ENCODE data around the gene TPPP. TPM values are rescaled to one million over a fixed set of nuclear protein-coding genes. Genes with fewer than 3 reads are reported as not detected.

TPPP gene
- under 0.01 and 0.15 TPM in 2 replicates for total RNA-seq

DNA sequence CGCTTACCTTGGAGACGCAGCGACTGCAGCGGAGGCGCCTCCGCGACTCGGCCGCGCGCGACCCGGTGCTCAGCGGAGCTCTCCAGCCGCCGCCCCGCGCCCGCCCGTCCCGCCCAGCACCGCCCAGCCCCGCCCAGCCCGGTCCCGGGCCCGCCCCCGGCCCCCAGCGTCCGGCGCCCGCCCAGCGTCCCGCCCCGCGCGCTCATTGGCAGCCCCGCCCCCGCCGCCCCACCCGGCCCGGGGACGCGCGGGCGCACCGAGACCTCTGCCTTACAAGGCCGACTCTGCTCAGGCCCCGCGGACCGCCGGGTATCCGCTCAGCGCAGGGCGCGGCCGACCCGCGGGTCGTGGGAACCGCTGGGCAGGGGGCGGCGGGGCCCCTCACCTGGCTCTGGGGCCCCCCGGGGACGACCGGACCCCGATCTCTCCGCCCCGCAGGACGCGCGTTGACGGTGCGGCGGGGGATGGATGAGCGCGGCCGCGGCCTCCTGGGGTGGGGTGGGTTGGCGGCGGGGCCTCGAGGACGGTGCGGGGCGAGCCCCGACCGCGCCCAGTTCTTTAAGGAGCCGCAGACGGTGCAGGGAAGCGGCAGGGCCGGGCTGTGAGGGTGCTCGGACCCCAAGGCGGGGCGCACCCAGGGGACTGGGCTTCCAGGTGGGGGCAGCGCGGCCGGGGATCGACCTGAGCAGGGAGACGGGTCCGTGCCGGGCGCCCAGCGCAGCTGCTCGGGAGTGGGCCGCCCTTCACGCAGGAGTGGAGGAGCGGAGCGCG lies at the start of gene TPPP:
Gene TPPP (minus strand): TSS at position 82 of the 771 bp plus-strand sequence. CDS start 15,292 bp downstream, outside the sequence.

DNA sequence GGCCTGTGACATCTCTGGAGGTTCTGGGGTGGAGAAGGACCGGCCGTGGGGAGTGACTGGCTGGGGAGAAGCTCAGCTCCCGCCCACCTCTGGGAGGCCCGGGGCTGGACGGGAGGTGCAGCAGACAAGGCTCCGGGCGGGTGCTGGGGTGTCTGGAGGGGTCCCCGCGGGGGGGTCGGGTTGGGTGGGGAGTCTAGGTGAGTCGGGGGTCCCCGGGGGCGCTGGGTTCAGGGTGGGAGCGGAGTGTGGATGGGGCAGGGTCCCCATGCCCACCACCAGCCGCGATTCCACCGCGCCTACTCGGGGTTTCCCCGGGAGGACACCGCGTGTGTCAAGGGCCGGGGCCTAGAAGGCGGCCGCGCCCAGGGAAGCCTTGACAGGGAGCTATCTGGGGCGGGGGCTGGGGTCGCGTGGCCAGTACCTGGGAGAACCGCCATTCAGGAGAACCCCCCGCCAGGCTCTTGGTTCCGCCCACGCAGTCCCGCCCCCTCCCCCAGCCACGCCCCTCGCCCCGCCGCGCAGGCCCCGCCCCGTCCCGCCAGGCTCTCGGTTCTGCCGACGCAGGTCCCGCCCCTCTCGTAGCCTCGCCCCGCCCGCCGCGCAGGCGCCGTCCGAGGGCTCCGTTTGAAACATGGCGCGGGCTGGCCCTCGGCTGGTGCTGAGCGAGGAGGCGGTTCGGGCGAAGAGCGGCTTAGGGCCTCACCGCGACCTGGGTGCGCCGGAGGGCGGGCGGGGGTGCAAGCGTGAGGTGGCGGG lies 81.2 kb downstream of the TPPP start, which contains the start of gene CEP72:
Gene CEP72 (plus strand): TSS at position 610 of the 756 bp plus-strand sequence. CDS start 22 bp downstream, at position 632.

Other genes starting within 250 kb of the TPPP start
- gene SLC9A3, start 168.9 kb downstream of the TPPP start, total RNA-seq, result 0.65 and 0.76 TPM in 2 replicates
- 4.2 and 4.6 TPM in 2 replicates for gene CEP72, start 81.0 kb downstream of the TPPP start, total RNA-seq
- not detected in 2 replicates for gene ZDHHC11B, start 91.4 kb upstream of the TPPP start, total RNA-seq
- gene ZDHHC11, start 157.6 kb upstream of the TPPP start, total RNA-seq, result under 0.01 and 2.4 TPM in 2 replicates
- 46.8 and 52.3 TPM in 2 replicates for gene BRD9, start 199.4 kb upstream of the TPPP start, total RNA-seq
- 42.6 and 53.5 TPM in 2 replicates for gene TRIP13, start 199.5 kb upstream of the TPPP start, total RNA-seq